Measurements from ENCODE around the gene LARP1B. TPM values are rescaled to one million over a fixed set of nuclear protein-coding genes. Genes with fewer than 3 reads are reported as not detected.

Gene LARP1B
- total and polyA plus RNA-seq, 2 of the 8 experiments (the other 6 are each of a cell fraction or from before 2014, with no cell fraction given), result 10.6 to 47.0 TPM

DNA sequence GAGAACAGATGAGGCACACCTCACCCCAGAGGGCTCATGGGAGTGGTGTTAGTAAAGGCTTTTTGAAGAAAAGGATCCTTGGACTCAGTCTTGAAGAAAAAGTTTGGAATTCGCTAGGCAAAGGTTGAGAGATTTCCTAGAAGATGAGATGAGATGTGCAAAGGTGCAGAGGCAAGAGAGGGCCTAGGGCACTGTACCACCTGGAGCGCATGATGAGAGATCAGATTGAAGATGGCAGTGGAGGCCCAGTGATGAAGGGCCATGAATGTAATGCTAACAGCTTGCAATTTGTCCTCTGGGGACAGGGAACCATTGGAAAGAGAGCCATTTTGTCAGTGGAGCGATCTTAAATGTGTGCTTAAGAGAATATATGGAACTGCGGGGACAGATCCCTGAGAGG is 181.5 kb downstream of the LARP1B start:
- 90% methylated on average over 4 of the region's 4 CpGs; no CpG with 5 or more reads in 1 of the 2 experiments for WGBS, 2 experiments (ENCODE audit: extremely low coverage in 1 of 2, insufficient coverage in 1 of 2, insufficient read length in 1 of 2, insufficient replicate concordance in 2 of 2, low coverage in 1 of 2, low lambda C conversion rate in 2 of 2, missing lambda C conversion rate in 1 of 2)
- ChIA-PET POLR2A (ENCODE audit: partially characterized antibody) (no interaction called here), CTCF (ENCODE audit: partially characterized antibody) (interaction anchor here (1.0 kb wide), 1 partner anchor 11 kb away, joined by 3 read pairs; no protein-coding TSS in a partner anchor)
- H2AFZ ChIP-seq (ENCODE audit: low read length), result no peak overlapping the region
- no peak for TF ChIP-seq FOSL1 (IDR thresholded peaks at IDR 0.05; ENCODE audit: insufficient read depth, low read depth, low read length)
- TF ChIP-seq EP300 (IDR thresholded peaks at IDR 0.05; ENCODE audit: borderline replicate concordance in 1 of 2, low read depth in 2 of 2, low read length in 2 of 2), result no peak
- no peak for TF ChIP-seq SAP30 (IDR thresholded peaks at IDR 0.05; ENCODE audit: insufficient read depth, insufficient replicate concordance, low read length)
- no peak for TF ChIP-seq SP2 (IDR thresholded peaks at IDR 0.05; ENCODE audit: low read length)
- no peak for TF ChIP-seq ATF2 (IDR thresholded peaks at IDR 0.05; ENCODE audit: low read length)
- TF ChIP-seq, protein P1, sequence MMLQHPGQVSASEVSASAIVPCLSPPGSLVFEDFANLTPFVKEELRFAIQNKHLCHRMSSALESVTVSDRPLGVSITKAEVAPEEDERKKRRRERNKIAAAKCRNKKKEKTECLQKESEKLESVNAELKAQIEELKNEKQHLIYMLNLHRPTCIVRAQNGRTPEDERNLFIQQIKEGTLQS (IDR thresholded peaks at IDR 0.05; ENCODE audit: insufficient read depth, low read depth, low read length), result no peak
- TF ChIP-seq BRCA1 (IDR thresholded peaks at IDR 0.05; ENCODE audit: low read depth, low read length), result no peak
- no peak for TF ChIP-seq JUND (IDR thresholded peaks at IDR 0.05; ENCODE audit: low read length)
- no peaks in the 10 kb centered on the region for H3K27me3 ChIP-seq (replicated peaks in 1 of 4; ENCODE audit: control insufficient read depth in 3 of 4, extremely low read depth in 1 of 4, insufficient read depth in 3 of 4, low read length in 3 of 4)
- H3K36me3 ChIP-seq (ENCODE audit: control insufficient read depth in 2 of 4, insufficient read depth in 4 of 4, low read length in 3 of 4), result no peaks in the 10 kb centered on the region; a peak in 1 of 8 replicates
- DNase-seq (ENCODE audit: low read depth in 1 of 2, low spot score in 2 of 2), result no peak
- no peak overlapping the region for H3K23ac ChIP-seq (ENCODE audit: insufficient read length)
- no peak overlapping the region for H3K9ac ChIP-seq (replicated peaks in 1 of 4; ENCODE audit: extremely low read depth in 1 of 4, low read depth in 3 of 4, low read length in 3 of 4)
- no peak overlapping the region for H3K4ac ChIP-seq (replicated peaks; ENCODE audit: insufficient read length, low read depth, low read length)
- peaks cover 4 to 9% of the 10 kb centered on the region in 2 experiments; a peak in 3 of 4 replicates for H3K9me3 ChIP-seq (ENCODE audit: insufficient read depth in 2 of 2, low read depth in 1 of 2, low read length in 1 of 2)
- no peaks in the 10 kb centered on the region for H4K20me1 ChIP-seq (replicated peaks in 1 of 2; ENCODE audit: control insufficient read depth in 1 of 2, insufficient read depth in 2 of 2, low read length in 2 of 2)
- no peak overlapping the region for H3K4me2 ChIP-seq (ENCODE audit: insufficient read depth in 1 of 2, low read depth in 2 of 2, low read length in 2 of 2)
- peaks cover 0 to 3% (median 0%) of the 10 kb centered on the region in 4 experiments; a peak in 1 of 7 replicates for H3K4me1 ChIP-seq (replicated peaks in 1 of 4; ENCODE audit: control insufficient read depth in 3 of 4, insufficient read depth in 4 of 4, low read length in 3 of 4)
- H4K8ac ChIP-seq (ENCODE audit: extremely low read depth, insufficient read depth, low read length), result no peak overlapping the region
- H4K91ac ChIP-seq (replicated peaks; ENCODE audit: insufficient read length, low read length), result no peak overlapping the region
- FAIRE-seq, result no peak
- H3K4me3 ChIP-seq (ENCODE audit: extremely low read depth in 1 of 4, insufficient read depth in 2 of 4, low read depth in 3 of 4, low read length in 4 of 4), result no peak overlapping the region
- no peaks in the 10 kb centered on the region for H3K23me2 ChIP-seq (ENCODE audit: low read depth, low read length)
- H3K27ac ChIP-seq (ENCODE audit: low read depth, low read length), result no peak overlapping the region
- no peak overlapping the region for H3K14ac ChIP-seq (ENCODE audit: insufficient read length)
- no peak overlapping the region for H2BK12ac ChIP-seq (ENCODE audit: low read depth, low read length)
- H4K5ac ChIP-seq (ENCODE audit: insufficient read length, low read depth, low read length), result no peak overlapping the region
- no peak overlapping the region for H3K56ac ChIP-seq (replicated peaks; ENCODE audit: insufficient read length, low read depth, low read length)
- H2BK20ac ChIP-seq (ENCODE audit: low read length), result no peak overlapping the region
- no peak overlapping the region for H2BK5ac ChIP-seq (ENCODE audit: low read depth, low read length)
- H2BK15ac ChIP-seq (ENCODE audit: low read length), result no peak overlapping the region
- no peak overlapping the region for H2BK120ac ChIP-seq (replicated peaks; ENCODE audit: low read depth, low read length)
- no peak overlapping the region for H3K18ac ChIP-seq (ENCODE audit: extremely low read depth, low read length)
- H3K79me2 ChIP-seq (ENCODE audit: control insufficient read depth in 1 of 2, insufficient read depth in 2 of 2, low read length in 2 of 2), result no peaks in the 10 kb centered on the region
- no peak overlapping the region for H2AK5ac ChIP-seq (ENCODE audit: low read depth, low read length)
- H3K79me1 ChIP-seq (ENCODE audit: low read depth, low read length), result no peaks in the 10 kb centered on the region

Data from H1 (cell line).